ENCODE measurements around the gene ACMSD.
"Not testable (repeated sequence)": the region's sequence is repeated elsewhere in the genome, so short reads cannot be mapped to it uniquely, and the experiment has no call there.

ACMSD gene

DNA sequence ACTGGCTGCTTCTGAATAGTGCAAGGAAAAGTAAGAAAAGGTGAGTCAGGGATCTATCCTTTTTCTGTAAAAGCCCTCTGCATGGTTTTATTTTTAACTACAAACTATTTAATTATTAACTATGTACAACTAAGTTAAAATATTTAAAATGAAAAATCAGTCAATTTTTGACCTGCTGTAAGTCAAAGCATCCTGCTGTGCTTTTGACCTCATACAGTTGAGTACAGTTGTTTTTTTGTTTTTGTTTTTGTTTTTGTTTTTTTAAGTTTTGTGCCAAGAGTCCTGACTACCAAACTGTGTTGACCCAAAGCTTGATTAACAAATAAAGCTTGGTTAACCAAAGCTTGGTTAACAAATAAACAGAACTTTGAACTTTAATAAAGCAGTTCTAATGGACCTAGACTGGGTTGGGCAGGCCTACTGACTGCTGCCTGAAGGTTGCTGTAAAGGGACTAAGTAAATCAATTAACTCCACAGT is at the start of gene ACMSD:
Gene ACMSD (plus strand): TSS at position 474 of the 478 bp plus-strand sequence. CDS start 67 bp downstream, outside the sequence.
- no peak for DNase-seq (ENCODE audit: low read depth in 2 of 2)

- no peak for DNase-seq (ENCODE audit: low read depth in 2 of 2)
Measured at GRCh38 chr2:134790487-134790886, 47.9 kb upstream of the ACMSD start.

DNA sequence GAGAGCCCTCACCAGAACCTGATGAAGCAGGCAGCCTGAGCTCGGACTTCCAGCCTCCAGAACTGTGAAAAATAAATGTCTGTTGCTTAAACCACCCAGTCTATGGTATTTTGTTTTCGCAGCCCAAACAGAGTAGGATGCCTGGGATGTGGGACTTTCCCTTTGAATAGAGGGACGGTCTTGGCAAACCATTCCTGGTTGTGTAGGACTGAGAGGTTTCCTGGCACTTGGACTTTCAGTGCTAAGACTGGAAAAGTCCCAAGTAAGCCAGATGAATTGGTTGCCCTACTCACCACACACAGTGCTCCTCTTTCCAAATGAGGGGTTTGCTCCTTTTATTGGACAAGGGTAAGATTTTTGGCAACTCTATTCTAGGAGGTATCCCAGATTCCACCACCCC is 46.8 kb upstream of the ACMSD start:
- DNase-seq (ENCODE audit: low read depth in 2 of 2) = no peak

DNA sequence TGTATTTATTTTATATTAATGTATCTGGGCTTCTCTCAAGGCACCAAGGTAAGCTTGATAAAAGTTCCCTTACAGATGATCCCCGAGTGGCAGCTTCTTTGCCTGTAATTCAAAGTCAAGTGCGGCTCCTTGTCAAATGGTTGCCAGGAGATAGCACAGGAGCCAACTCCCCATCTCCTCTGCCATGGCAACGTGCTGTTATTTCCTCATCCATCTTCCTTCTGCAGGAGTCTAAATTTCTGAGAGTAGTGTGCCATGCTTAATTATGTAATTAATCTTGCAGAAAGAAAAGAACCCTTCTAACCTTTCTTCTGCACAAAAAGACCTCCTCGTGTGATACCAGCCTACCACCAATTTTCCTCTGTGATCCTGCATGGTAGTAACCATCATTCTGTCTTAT is 46.2 kb upstream of the ACMSD start:
- no peak for DNase-seq (ENCODE audit: low read depth in 2 of 2)

DNA sequence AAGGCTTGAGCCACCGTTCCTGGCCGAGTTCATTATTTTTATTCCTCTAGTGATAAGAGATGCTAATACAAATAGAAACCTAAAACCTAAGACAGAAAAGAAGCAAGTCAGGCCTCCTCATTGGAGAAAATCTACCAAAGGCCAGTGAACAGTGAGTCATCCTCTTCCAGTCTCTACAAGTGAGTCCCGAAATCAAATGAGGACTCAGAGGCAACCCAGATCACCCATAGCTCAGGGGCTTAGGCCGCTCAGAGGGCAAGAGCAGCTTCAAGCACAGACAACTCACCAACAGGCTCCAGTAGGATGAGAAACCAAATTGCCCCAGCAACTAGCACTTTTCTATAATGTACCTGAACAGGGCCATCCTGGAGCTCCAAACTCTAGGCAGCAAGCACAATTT is 42.7 kb upstream of the ACMSD start:
- no peak for DNase-seq (ENCODE audit: low read depth in 2 of 2)

- no peak for DNase-seq (ENCODE audit: low read depth in 2 of 2)
Measured at GRCh38 chr2:134796373-134796772, 42.0 kb upstream of the ACMSD start.

- DNase-seq (ENCODE audit: low read depth in 2 of 2) = no peak
Measured at GRCh38 chr2:134799936-134800335, 38.5 kb upstream of the ACMSD start.

GRCh38 chr2:134800341-134800740 is 38.1 kb upstream of the ACMSD start:
- DNase-seq (ENCODE audit: low read depth in 2 of 2) = no peak

GRCh38 chr2:134803609-134804405 is 34.6 kb upstream of the ACMSD start:
- DNase-seq (ENCODE audit: low read depth in 2 of 2) = not testable (repeated sequence)

DNA sequence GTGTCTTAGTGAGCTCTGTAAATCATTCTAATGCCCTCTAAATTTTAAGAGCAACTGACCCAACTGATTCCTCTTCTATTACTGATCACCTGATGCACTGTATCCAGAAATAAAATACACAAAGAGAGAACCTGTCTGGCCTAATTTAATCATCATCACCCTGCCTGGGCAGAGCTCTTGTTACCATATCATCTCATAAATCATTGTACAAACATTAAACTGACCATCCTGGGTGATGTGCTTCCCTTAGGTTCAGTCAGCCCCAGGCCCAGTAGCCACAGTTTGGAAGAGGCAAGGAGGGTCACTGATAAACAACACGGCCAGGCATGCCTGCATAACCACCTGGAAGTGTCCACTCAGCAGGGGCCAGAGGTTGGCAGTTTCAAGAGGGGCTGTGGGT is 22.7 kb upstream of the ACMSD start:
- no peak for DNase-seq (ENCODE audit: low read depth in 2 of 2)

DNA sequence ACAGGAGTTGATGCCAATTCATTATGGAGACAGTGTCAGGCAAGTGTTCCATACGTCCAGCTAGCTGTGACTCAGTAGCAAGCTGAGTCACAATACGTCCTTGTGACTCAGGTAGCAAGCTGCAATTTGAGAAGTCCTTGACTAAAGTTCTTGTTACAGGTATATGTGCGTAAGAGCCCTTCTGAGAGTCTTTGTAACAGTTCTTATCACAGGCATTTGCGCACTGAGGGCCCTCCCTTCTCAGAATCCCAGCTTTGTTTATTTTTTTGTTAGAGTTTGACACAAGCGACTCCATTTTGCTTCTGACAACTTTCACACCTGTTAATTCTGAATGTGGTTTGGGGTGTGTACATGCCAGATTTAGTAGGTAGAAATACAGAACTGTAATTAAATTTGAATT is 20.1 kb upstream of the ACMSD start:
- no peak for DNase-seq (ENCODE audit: low read depth in 2 of 2)

DNA sequence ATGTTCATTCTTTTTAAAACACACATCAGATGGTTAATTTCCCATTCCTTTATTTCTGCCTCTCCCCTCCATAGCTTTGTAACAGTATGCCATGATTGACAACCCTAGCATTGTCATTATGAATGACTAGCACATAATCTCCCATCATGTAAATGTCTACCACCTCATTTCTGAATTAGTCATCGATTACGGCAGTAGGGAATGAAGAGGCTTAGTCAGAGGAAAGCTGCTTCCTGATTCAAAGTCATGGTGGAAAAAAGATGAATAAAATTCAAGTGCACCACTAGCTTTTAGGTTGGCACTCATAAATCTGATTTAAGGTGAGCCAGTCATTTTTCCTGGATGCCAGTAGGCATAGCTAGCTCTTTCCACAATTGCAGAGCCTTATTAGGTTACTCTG is 19.1 kb upstream of the ACMSD start:
- no peak for DNase-seq (ENCODE audit: low read depth in 2 of 2)

GRCh38 chr2:134823431-134823830 is 15.0 kb upstream of the ACMSD start:
- DNase-seq (ENCODE audit: low read depth in 2 of 2) = no peak

- DNase-seq (ENCODE audit: low read depth in 2 of 2) = no peak
Measured at GRCh38 chr2:134823832-134824231, 14.6 kb upstream of the ACMSD start.

DNA sequence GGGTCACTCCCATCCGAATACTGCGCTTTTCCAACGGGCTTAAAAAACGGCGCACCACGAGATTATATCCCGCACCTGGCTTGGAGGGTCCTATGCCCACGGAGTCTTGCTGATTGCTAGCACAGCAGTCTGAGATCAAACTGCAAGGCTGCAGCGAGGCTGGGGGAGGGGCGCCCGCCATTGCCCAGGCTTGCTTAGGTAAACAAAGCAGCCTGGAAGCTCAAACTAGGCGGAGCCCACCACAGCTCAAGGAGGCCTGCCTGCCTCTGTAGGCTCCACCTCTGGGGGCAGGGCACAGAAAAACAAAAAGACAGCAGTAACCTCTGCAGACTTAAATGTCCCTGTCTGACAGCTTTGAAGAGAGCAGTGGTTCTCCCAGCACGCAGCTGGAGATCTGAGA is 12.7 kb upstream of the ACMSD start:
- DNase-seq (ENCODE audit: low read depth in 2 of 2) = not testable (repeated sequence)

DNA sequence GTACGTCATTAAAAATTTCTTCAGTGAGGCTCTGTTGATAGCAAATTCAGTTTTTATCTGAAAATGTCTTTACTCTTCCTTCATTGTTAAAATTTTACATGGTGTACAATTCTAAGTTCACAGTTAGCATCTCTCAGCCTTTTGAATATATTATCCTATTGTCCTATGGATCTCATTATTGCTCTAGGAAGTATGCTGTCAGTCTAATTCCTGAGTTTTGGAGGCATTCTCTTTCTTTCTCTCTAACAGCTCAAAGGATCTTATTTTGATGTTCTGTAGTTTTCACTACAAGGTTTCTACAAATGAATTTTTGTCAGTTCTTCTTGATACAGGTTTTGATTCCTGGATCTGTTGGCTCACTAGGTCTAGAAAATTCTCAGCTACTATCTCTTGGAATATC is 2.9 kb upstream of the ACMSD start:
- no peak for DNase-seq (ENCODE audit: low read depth in 2 of 2)

DNA sequence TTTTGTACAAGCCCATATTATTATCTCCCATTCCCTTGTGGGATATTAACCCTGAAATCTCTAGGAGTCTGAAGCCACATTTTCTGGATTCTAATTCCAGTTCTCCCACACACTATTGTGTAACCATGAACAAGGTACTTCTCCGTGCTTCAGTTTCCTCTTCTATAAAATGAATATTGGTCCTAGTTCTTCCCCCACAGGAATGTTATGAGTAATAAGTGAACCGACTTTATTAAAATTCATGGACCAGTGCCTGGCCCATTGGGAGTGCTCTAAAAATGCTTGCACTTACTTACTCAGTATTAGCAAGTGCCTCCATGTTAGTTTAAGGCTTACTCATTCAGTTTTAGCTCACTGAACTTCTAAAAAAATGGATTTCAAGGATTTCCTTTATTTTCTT is 1.4 kb upstream of the ACMSD start:
- DNase-seq (ENCODE audit: low read depth in 2 of 2) = no peak

GRCh38 chr2:134839649-134840048 is 1.2 kb downstream of the ACMSD start:
- no peak for DNase-seq (ENCODE audit: low read depth in 2 of 2)

DNA sequence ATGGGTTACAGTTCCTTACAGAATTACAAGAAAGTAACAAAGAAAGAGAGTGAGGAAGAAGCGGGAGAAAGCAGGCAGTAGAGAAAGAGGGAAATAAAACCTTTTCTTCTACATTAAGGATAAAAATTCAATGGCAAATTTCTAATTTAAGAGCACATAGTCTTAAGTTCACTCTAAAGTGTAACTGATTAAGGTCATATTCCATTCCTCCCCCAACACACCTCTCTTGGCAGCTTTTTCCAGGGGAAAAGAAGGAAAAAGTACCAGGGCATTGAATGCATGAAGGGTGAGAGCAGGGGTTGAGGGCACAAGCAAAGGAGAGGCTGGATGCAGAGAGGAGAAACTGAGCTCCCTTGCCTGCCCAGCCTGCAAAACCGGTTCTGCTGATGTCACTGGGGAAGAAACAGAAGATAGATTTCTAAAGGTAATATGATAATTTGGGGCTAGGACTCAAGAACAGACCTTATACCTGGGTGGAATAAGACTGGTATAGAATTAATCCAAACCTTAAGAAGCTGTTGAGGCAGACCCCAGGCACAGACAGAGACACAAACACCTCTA is 4.6 kb downstream of the ACMSD start:
- DNase-seq (ENCODE audit: low read depth in 2 of 2) = no peak

DNA sequence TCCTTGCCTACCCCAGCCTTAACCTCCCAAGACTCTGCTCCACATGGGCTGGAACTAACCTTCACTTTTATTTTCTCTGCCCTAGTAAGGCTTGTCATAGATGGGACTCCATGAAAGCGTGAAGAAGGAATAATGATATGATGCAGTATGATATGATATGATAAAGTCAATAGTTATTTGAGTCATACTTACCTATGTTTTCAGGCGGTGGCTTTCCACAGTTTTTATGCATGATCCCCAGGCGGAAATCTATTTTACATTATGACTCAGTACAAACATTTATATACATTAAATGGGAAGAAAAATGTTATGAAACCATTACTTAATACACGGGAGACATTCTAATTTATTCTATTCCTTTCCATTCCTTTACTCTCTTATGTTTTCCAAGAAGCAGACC is 5.6 kb downstream of the ACMSD start:
- DNase-seq (ENCODE audit: low read depth in 2 of 2) = no peak

GRCh38 chr2:134845028-134845427 is 6.6 kb downstream of the ACMSD start:
- no peak for DNase-seq (ENCODE audit: low read depth in 2 of 2)

GRCh38 chr2:134845719-134846118 is 7.3 kb downstream of the ACMSD start:
- no peak for DNase-seq (ENCODE audit: low read depth in 2 of 2)

GRCh38 chr2:134846213-134846612 is 7.8 kb downstream of the ACMSD start:
- DNase-seq (ENCODE audit: low read depth in 2 of 2) = no peak

DNA sequence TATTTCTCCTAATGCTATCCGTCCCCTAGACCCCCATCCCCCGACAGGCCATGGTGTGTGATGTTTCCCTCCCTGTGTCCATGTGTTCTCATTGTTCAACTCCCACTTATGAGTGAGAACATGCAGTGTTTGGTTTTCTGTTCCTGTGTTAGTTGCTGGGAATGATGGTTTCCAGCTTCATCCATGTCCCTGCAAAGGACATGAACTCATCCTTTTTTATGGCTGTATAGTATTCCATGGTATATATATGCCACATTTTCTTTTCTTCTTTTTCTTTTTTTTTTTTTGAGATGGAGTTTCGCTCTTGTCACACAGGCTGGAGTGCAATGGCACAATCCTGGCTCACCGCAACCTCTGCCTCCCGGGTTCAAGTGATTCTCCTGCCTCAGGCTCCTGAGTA is 9.2 kb downstream of the ACMSD start:
- not testable (repeated sequence) for DNase-seq (ENCODE audit: low read depth in 2 of 2)
